Esophagus muscularis mucosa (tissue), 4 donors: ENCODE data around the gene LGALS7B. TPM values are rescaled to one million over a fixed set of nuclear protein-coding genes. Genes with fewer than 3 reads are reported as not detected.
"Not testable (repeated sequence)": the region's sequence is repeated elsewhere in the genome, so short reads cannot be mapped to it uniquely, and the experiment has no call there.

ENCODE experiments used
- DNase-seq: peaks from one replicate; pipeline ENCODE4 v3.0.0-alpha.2; 2017; ENCODE audit errors: extremely low spot score
- H3K27ac ChIP-seq, 4 donors: fragments of 200-600 bp; sonication (generic); replicated peaks in 1 of 4; 1 replicate in 3 of 4; 2 replicates in 1 of 4; pipeline ENCODE4 v1.5.1; 2016 to 2019; ENCODE audit warnings: mild to moderate bottlenecking in 1 of 4
- H3K27me3 ChIP-seq, 4 donors: fragments of 200-600 bp; sonication (generic); one replicate each; pipeline versions ENCODE4 v1.5.1 to v1.6.0; 2016 to 2019
- H3K36me3 ChIP-seq, 4 donors: fragments of 200-600 bp; sonication (generic); one replicate each; pipeline ENCODE4 v1.5.1; 2016 to 2019
- H3K4me1 ChIP-seq, 4 donors: fragments of 200-600 bp; sonication (generic); one replicate each; pipeline ENCODE4 v1.5.1; 2016 to 2019
- H3K4me3 ChIP-seq, 4 donors: fragments of 200-600 bp; sonication (generic); 1 replicate in 2 of 4; 2 replicates in 2 of 4; pipeline ENCODE4 v1.5.1; 2016 to 2019; ENCODE audit warnings: mild to moderate bottlenecking in 4 of 4, moderate library complexity in 1 of 4
- H3K9me3 ChIP-seq, 4 donors: fragments of 200-600 bp; sonication (generic); 1 replicate in 3 of 4; 2 replicates in 1 of 4; pipeline ENCODE4 v1.5.1; 2016 to 2019
- CTCF ChIP-seq, 3 experiments: fragments of 200-600 bp in 2 of 3; fragments of 450-650 bp in 1 of 3; sonication (generic) in 2 of 3; IDR thresholded peaks; one replicate each; pipeline ENCODE4 v1.5.1; 2017 to 2019; ENCODE audit warnings: antibody characterized with exemption in 3 of 3, mild to moderate bottlenecking in 2 of 3, moderate library complexity in 1 of 3
- EP300 ChIP-seq: sonication (generic); formaldehyde crosslinking; IDR thresholded peaks from one replicate; pipeline ENCODE4 v1.6.1; 2017; ENCODE audit warnings: antibody characterized with exemption
- POLR2A ChIP-seq: fragments of 450-650 bp; IDR thresholded peaks from one replicate; pipeline ENCODE4 v1.6.1; 2017; ENCODE audit warnings: antibody characterized with exemption, moderate library complexity, mild to moderate bottlenecking, low read depth
- POLR2AphosphoS5 ChIP-seq, 2 donors: sonication (generic); formaldehyde crosslinking; IDR thresholded peaks; one replicate each; pipeline ENCODE4 v1.6.1; 2017; ENCODE audit warnings: antibody characterized with exemption in 2 of 2
- WGBS: methylation state at CpG from one replicate; pipeline ENCODE4 v1.1.5; 2018; 5-methylcytosine and 5-hydroxymethylcytosine counted together
- intact Hi-C: fragments of 100-400 bp; cut with DNase I; formaldehyde crosslinking; loops from one replicate; pipeline ENCODE4 v1.15.1; 2023
- total RNA-seq, 4 donors: library from RNA; depleted of rRNA; stranded (reverse); fragments of >200 nt; gene quantifications; one replicate each; pipeline versions ENCODE4 v1.1.0 to v1.2.1, GENCODE V29; 2016

The LGALS7B gene
- total RNA-seq, 4 donors from 2014 or later = not detected

- Histone ChIP-seq H3K9me3 (no peaks in the 10 kb centered on the region), H3K36me3 (peaks cover 15 to 71% (median 64%) of the 10 kb centered on the region in 4 donors), H3K27ac (no peak overlapping the region), H3K4me1 (peaks cover 22 to 40% (median 30%) of the 10 kb centered on the region in 4 donors), H3K27me3 (no peaks in the 10 kb centered on the region), H3K4me3 (no peak overlapping the region)
- TF ChIP-seq EP300 = no peak
- TF ChIP-seq POLR2A = no peak
- TF ChIP-seq CTCF (IDR thresholded peaks at IDR 0.05) = no peak
- intact Hi-C loops = no loop called here
- no peak for DNase-seq
- 79% methylated on average over 6 of the region's 6 CpGs for WGBS
These were observed 38.0 kb downstream of the LGALS7B start for GRCh38 chr19:38826856-38827551.

- H3K27ac ChIP-seq, H3K9me3 ChIP-seq, intact Hi-C loops, H3K27me3 ChIP-seq, H3K4me3 ChIP-seq, DNase-seq: not testable (repeated sequence)
- 90% methylated on average over 7 of the region's 7 CpGs for WGBS
- H3K36me3 ChIP-seq = peaks cover 15 to 51% (median 44%) of the 10 kb centered on the region in 4 donors
- H3K4me1 ChIP-seq = peaks cover 31 to 48% (median 40%) of the 10 kb centered on the region in 4 donors
These were observed 40.2 kb downstream of the LGALS7B start for GRCh38 chr19:38829203-38829602.

GRCh38 chr19:38830039-38830733, 41.2 kb downstream of the LGALS7B start:
- no peaks in the 10 kb centered on the region for H3K27me3 ChIP-seq
- peaks cover 12 to 53% (median 45%) of the 10 kb centered on the region in 4 donors for H3K36me3 ChIP-seq
- H3K9me3 ChIP-seq = no peaks in the 10 kb centered on the region
- intact Hi-C loops = loop anchor here (10.0 kb wide), 1 partner anchor 195 kb away; no protein-coding TSS in a partner anchor
- peak overlapping the region; percentile 89 to 93 (median 92) for H3K27ac ChIP-seq
- TF ChIP-seq POLR2A (no peak), EP300 (no peak), POLR2AphosphoS5 (IDR thresholded peaks at IDR 0.05) (no peak), CTCF (IDR thresholded peaks at IDR 0.05) (no peak)
- DNase-seq = no peak
- H3K4me1 ChIP-seq = peaks cover 34 to 57% (median 42%) of the 10 kb centered on the region in 4 donors
- H3K4me3 ChIP-seq = peak overlapping the region in 3 of 4 donors; percentile 69 to 76 (median 71)
- 79% methylated on average over 4 of the region's 4 CpGs for WGBS

GRCh38 chr19:38831142-38831605, 42.2 kb downstream of the LGALS7B start:
- Histone ChIP-seq H3K9me3 (no peaks in the 10 kb centered on the region), H3K4me1 (peaks cover 42 to 67% (median 46%) of the 10 kb centered on the region in 4 donors), H3K4me3 (peak overlapping the region; percentile 69 to 76 (median 70)), H3K27me3 (no peaks in the 10 kb centered on the region), H3K36me3 (peaks cover 16 to 53% (median 47%) of the 10 kb centered on the region in 4 donors), H3K27ac (peak overlapping the region; percentile 89 to 93 (median 92))
- DNase-seq = no peak
- no peak for TF ChIP-seq CTCF (IDR thresholded peaks at IDR 0.05)
- peak in 1 of 2 donors; percentile 14 for TF ChIP-seq POLR2AphosphoS5 (IDR thresholded peaks at IDR 0.05)
- WGBS = 3% methylated on average over 5 of the region's 16 CpGs
- intact Hi-C loops = loop anchor here (10.0 kb wide), 1 partner anchor 196 kb away; no protein-coding TSS in a partner anchor

GRCh38 chr19:38833092-38833425, 44.1 kb downstream of the LGALS7B start:
- intact Hi-C loops = loop anchor here (10.0 kb wide), 1 partner anchor 198 kb away; no protein-coding TSS in a partner anchor
- no peak for DNase-seq
- Histone ChIP-seq H3K27ac (peak overlapping the region; percentile 89 to 93 (median 92)), H3K4me1 (peaks cover 29 to 65% (median 49%) of the 10 kb centered on the region in 4 donors), H3K4me3 (no peak overlapping the region), H3K9me3 (no peaks in the 10 kb centered on the region), H3K36me3 (peaks cover 24 to 54% (median 54%) of the 10 kb centered on the region in 4 donors), H3K27me3 (no peaks in the 10 kb centered on the region)
- TF ChIP-seq CTCF (IDR thresholded peaks at IDR 0.05) (no peak), POLR2A (no peak), EP300 (no peak), POLR2AphosphoS5 (IDR thresholded peaks at IDR 0.05) (no peak)
- 89% methylated on average over 7 of the region's 7 CpGs for WGBS
